H9 (cell line): ENCODE results near the gene ARHGAP26. TPM values are rescaled to one million over a fixed set of nuclear protein-coding genes. Genes with fewer than 3 reads are reported as not detected.

Experiments
- DNase-seq: peaks from one replicate; pipeline ENCODE4 v3.0.0-alpha.2; 2017
- H2AFZ ChIP-seq: one replicate; pipeline ENCODE4 v1.6.1; 2013; ENCODE audit warnings: mild to moderate bottlenecking, low read length, control low read depth, moderate library complexity
- H2AK5ac ChIP-seq: 2 replicates; pipeline ENCODE4 v1.6.1; 2013; ENCODE audit warnings: low read length, control low read depth, mixed read lengths; ENCODE audit not compliant: insufficient read length
- H2BK120ac ChIP-seq: one replicate; pipeline ENCODE4 v1.6.1; 2013; ENCODE audit warnings: low read depth, mild to moderate bottlenecking, low read length, control low read depth, inconsistent platforms; ENCODE audit not compliant: poor library complexity, severe bottlenecking
- H2BK12ac ChIP-seq: 2 replicates; pipeline ENCODE4 v1.6.1; 2013; ENCODE audit warnings: low read length, control low read depth, mixed read lengths, low read depth; ENCODE audit not compliant: insufficient read length
- H2BK15ac ChIP-seq: 2 replicates; pipeline ENCODE4 v1.6.1; 2013; ENCODE audit warnings: low read depth, low read length, control low read depth
- H2BK20ac ChIP-seq: one replicate; pipeline ENCODE4 v1.6.1; 2013; ENCODE audit warnings: low read depth, mild to moderate bottlenecking, low read length, control low read depth, inconsistent platforms; ENCODE audit not compliant: poor library complexity, severe bottlenecking
- H2BK5ac ChIP-seq: 2 replicates; pipeline ENCODE4 v1.6.1; 2013; ENCODE audit warnings: low read length, control low read depth, mixed read lengths; ENCODE audit not compliant: insufficient read length
- H3K14ac ChIP-seq: 2 replicates; pipeline ENCODE4 v1.6.1; 2013; ENCODE audit warnings: low read length, control low read depth; ENCODE audit not compliant: insufficient read depth
- H3K18ac ChIP-seq: 2 replicates; pipeline ENCODE4 v1.6.1; 2013; ENCODE audit warnings: low read depth, mild to moderate bottlenecking, mixed read lengths, low read length, control low read depth; ENCODE audit not compliant: insufficient read length
- H3K23ac ChIP-seq: 2 replicates; pipeline ENCODE4 v1.6.1; 2013; ENCODE audit warnings: low read length, control low read depth, mixed read lengths, low read depth; ENCODE audit not compliant: insufficient read length
- H3K23me2 ChIP-seq: 2 replicates; pipeline ENCODE4 v1.6.1; 2013; ENCODE audit warnings: low read depth, mild to moderate bottlenecking, mixed read lengths, low read length, control low read depth; ENCODE audit not compliant: insufficient read length, poor library complexity, severe bottlenecking
- H3K27ac ChIP-seq: 2 replicates; pipeline ENCODE4 v1.5.1; 2013; ENCODE audit warnings: low read length, control low read depth, mixed read lengths, low read depth; ENCODE audit not compliant: insufficient read length
- H3K27me3 ChIP-seq: 2 replicates; pipeline ENCODE4 v1.6.1; 2013; ENCODE audit warnings: low read length, control low read depth, inconsistent platforms; ENCODE audit not compliant: insufficient read depth
- H3K4ac ChIP-seq: 2 replicates; pipeline ENCODE4 v1.6.1; 2013; ENCODE audit warnings: low read depth, mild to moderate bottlenecking, control low read depth, inconsistent platforms, low read length, moderate library complexity
- H3K4me1 ChIP-seq: 2 replicates; pipeline ENCODE4 v1.6.1; 2013; ENCODE audit warnings: low read length, control low read depth, inconsistent platforms; ENCODE audit not compliant: insufficient read depth
- H3K4me2 ChIP-seq: 2 replicates; pipeline ENCODE4 v1.6.1; 2013; ENCODE audit warnings: low read length, control low read depth, mixed read lengths; ENCODE audit not compliant: insufficient read length, insufficient read depth
- H3K56ac ChIP-seq: 2 replicates; pipeline ENCODE4 v1.6.1; 2013; ENCODE audit warnings: low read depth, mild to moderate bottlenecking, mixed read lengths, low read length, control low read depth; ENCODE audit not compliant: insufficient read length
- H3K79me1 ChIP-seq: 2 replicates; pipeline ENCODE4 v1.6.1; 2013; ENCODE audit warnings: low read depth, mild to moderate bottlenecking, moderate library complexity, low read length, control low read depth, inconsistent platforms; ENCODE audit not compliant: insufficient read depth, poor library complexity, severe bottlenecking
- H3K79me2 ChIP-seq: 2 replicates; pipeline ENCODE4 v1.6.1; 2013; ENCODE audit warnings: low read length, control low read depth, inconsistent platforms; ENCODE audit not compliant: insufficient read depth
- H3K9ac ChIP-seq: 2 replicates; pipeline ENCODE4 v1.6.1; 2013; ENCODE audit warnings: low read length, control low read depth, mixed read lengths; ENCODE audit not compliant: insufficient read length; ENCODE audit errors: extremely low read depth
- H3K9me3 ChIP-seq: one replicate; pipeline ENCODE4 v1.6.1; 2013; ENCODE audit warnings: low read depth, low read length, inconsistent platforms; ENCODE audit not compliant: control insufficient read depth
- H3T11ph ChIP-seq: one replicate; pipeline ENCODE4 v1.6.1; 2013; ENCODE audit warnings: mild to moderate bottlenecking, low read length, control low read depth, inconsistent platforms
- H4K20me1 ChIP-seq: one replicate; pipeline ENCODE4 v1.6.1; 2013; ENCODE audit not compliant: control insufficient read depth, insufficient read length, insufficient read depth
- H4K5ac ChIP-seq: 2 replicates; pipeline ENCODE4 v1.6.1; 2013; ENCODE audit warnings: low read depth, mild to moderate bottlenecking, mixed read lengths, low read length, control low read depth; ENCODE audit not compliant: insufficient read length
- H4K8ac ChIP-seq: replicated peaks from 2 replicates; pipeline ENCODE4 v1.6.1; 2013; ENCODE audit warnings: low read length, control low read depth, mixed read lengths, low read depth; ENCODE audit not compliant: insufficient read length
- H4K91ac ChIP-seq: 2 replicates; pipeline ENCODE4 v1.6.1; 2013; ENCODE audit warnings: low read depth, mild to moderate bottlenecking, moderate library complexity, mixed read lengths, low read length, control low read depth; ENCODE audit not compliant: insufficient read length
- H3K27ac Mint-ChIP-seq, 3 experiments: 2 replicates in 2 of 3; 3 replicates in 1 of 3; pipeline ENCODE4 v1.8.0; 2020 to 2021; ENCODE audit warnings: mixed read lengths in 3 of 3, mild to moderate bottlenecking in 1 of 3, moderate library complexity in 1 of 3
- H3K27me3 Mint-ChIP-seq: 2 replicates; pipeline ENCODE4 v1.8.0; 2021; ENCODE audit warnings: low read depth, mild to moderate bottlenecking, moderate library complexity, mixed read lengths
- H3K36me3 Mint-ChIP-seq, 3 experiments: 2 replicates in 2 of 3; 3 replicates in 1 of 3; pipeline ENCODE4 v1.8.0; 2020 to 2021; ENCODE audit warnings: low read depth in 3 of 3, mixed read lengths in 3 of 3; ENCODE audit not compliant: insufficient read depth in 1 of 3
- H3K4me1 Mint-ChIP-seq, 2 experiments: 2 replicates each; pipeline ENCODE4 v1.8.0; 2020; ENCODE audit warnings: mixed read lengths in 2 of 2
- H3K4me3 Mint-ChIP-seq, 2 experiments: 2 replicates in 1 of 2; 3 replicates in 1 of 2; pipeline ENCODE4 v1.8.0; 2020 to 2021; ENCODE audit warnings: mild to moderate bottlenecking in 2 of 2, mixed read lengths in 2 of 2, moderate library complexity in 1 of 2
- H3K9me3 Mint-ChIP-seq, 2 experiments: 2 replicates in 1 of 2; 3 replicates in 1 of 2; pipeline ENCODE4 v1.8.0; 2020; ENCODE audit warnings: mild to moderate bottlenecking in 2 of 2, mixed read lengths in 2 of 2, moderate library complexity in 1 of 2
- CTCF ChIP-seq: fragments of 200-600 bp; sonication (generic); conservative IDR thresholded peaks from 3 replicates; pipeline ENCODE4 v1.8.0; 2021; ENCODE audit warnings: antibody characterized with exemption, mild to moderate bottlenecking
- WGBS: extraction: QIAGEN DNeasy Blood & Tissue Kit; methylation state at CpG from one replicate; pipeline ENCODE4 v1.1.7; 2013; ENCODE audit warnings: missing lambda C conversion rate, low lambda C conversion rate, mixed read lengths; ENCODE audit not compliant: insufficient read length; ENCODE audit errors: extremely low coverage; 5-methylcytosine and 5-hydroxymethylcytosine counted together
- total RNA-seq: library from RNA; stranded (reverse); gene quantifications from 2 replicates; pipeline ENCODE4 v1.2.1, GENCODE V29; 2021

ARHGAP26 gene
- total RNA-seq, 1 experiment from 2014 or later: 13.8 TPM

- Histone ChIP-seq H4K20me1 (no peaks in the 10 kb centered on the region), H3K27ac (no peak overlapping the region), H3K4ac (no peak overlapping the region), H3K23me2 (no peaks in the 10 kb centered on the region), H2BK12ac (no peak overlapping the region), H3K18ac (no peak overlapping the region), H2BK15ac (no peak overlapping the region), H4K91ac (no peak overlapping the region), H3K14ac (no peak overlapping the region), H3K27me3 (no peaks in the 10 kb centered on the region), H2AK5ac (no peak overlapping the region), H2BK5ac (no peak overlapping the region), H3K79me1 (no peaks in the 10 kb centered on the region), H3T11ph (no peak overlapping the region), H4K8ac (no peak overlapping the region), H3K4me2 (no peak overlapping the region), H2BK120ac (no peak overlapping the region), H3K56ac (no peak overlapping the region), H3K79me2 (no peaks in the 10 kb centered on the region), H2BK20ac (no peak overlapping the region), H3K9me3 (no peaks in the 10 kb centered on the region), H4K5ac (no peak overlapping the region), H2AFZ (no peak overlapping the region), H3K9ac (no peak overlapping the region), H3K23ac (no peak overlapping the region), H3K4me1 (peaks cover 4% of the 10 kb centered on the region)
- DNase-seq: no peak
- H3K4me1 Mint-ChIP-seq: peaks cover 21 to 25% of the 10 kb centered on the region in 2 experiments
- peaks cover 0 to 2% (median 0%) of the 10 kb centered on the region in 3 experiments; a peak in 4 of 7 replicates for H3K36me3 Mint-ChIP-seq
- H3K27me3 Mint-ChIP-seq: no peaks in the 10 kb centered on the region
- H3K4me3 Mint-ChIP-seq: no peak overlapping the region
- no peaks in the 10 kb centered on the region for H3K9me3 Mint-ChIP-seq
- no CpG with 5 or more reads among the region's 5 CpGs for WGBS
- peak overlapping the region in 1 of 3 experiments; percentile 70; a peak in 2 of 7 replicates for H3K27ac Mint-ChIP-seq
- no peak for TF ChIP-seq CTCF
These were observed 254.2 kb downstream of the ARHGAP26 start for GRCh38 chr5:143024228-143024920.
